Adrenal gland (tissue), 12 donors: ENCODE data around the gene CSNK1E. TPM values are rescaled to one million over a fixed set of nuclear protein-coding genes. Genes with fewer than 3 reads are reported as not detected.

ENCODE experiments used
- DNase-seq, 7 donors: peaks; one replicate each; pipeline ENCODE4 v3.0.0-alpha.2; 2019 to 2020
- H3K27ac ChIP-seq, 5 donors: fragments of 200-600 bp; sonication (generic) in 4 of 5; 1 replicate in 3 of 5; 2 replicates in 2 of 5; pipeline versions ENCODE4 v1.5.1 to v1.8.0; 2016 to 2020; ENCODE audit warnings: mild to moderate bottlenecking in 1 of 5
- H3K27me3 ChIP-seq: fragments of 200-600 bp; 2 replicates; pipeline ENCODE4 v1.8.0; 2021
- H3K36me3 ChIP-seq, 2 donors: fragments of 200-600 bp; replicated peaks in 1 of 2; 1 replicate in 1 of 2; 2 replicates in 1 of 2; pipeline versions ENCODE4 v1.5.1 to v1.8.0; 2018 to 2022
- H3K4me1 ChIP-seq, 2 donors: fragments of 200-600 bp; replicated peaks in 1 of 2; 1 replicate in 1 of 2; 2 replicates in 1 of 2; pipeline versions ENCODE4 v1.5.1 to v1.8.0; 2018 to 2021
- H3K4me3 ChIP-seq, 4 donors: fragments of 200-600 bp; sonication (generic) in 3 of 4; one replicate each; pipeline ENCODE4 v1.5.1; 2016 to 2018
- H3K9me3 ChIP-seq, 3 donors: fragments of 200-600 bp; sonication (generic) in 1 of 3; replicated peaks in 1 of 3; 1 replicate in 2 of 3; 2 replicates in 1 of 3; pipeline versions ENCODE4 v1.5.1 to v1.8.0; 2016 to 2021
- POLR2A ChIP-seq, 2 donors: fragments of 450-650 bp; IDR thresholded peaks; one replicate each; pipeline ENCODE4 v1.6.1; 2017; ENCODE audit warnings: antibody characterized with exemption in 2 of 2, mild to moderate bottlenecking in 2 of 2, moderate library complexity in 1 of 2
- WGBS, 4 donors: extraction: QIAGEN DNeasy Blood & Tissue Kit in 2 of 4; methylation state at CpG; one replicate each; pipeline versions ENCODE4 v1.1.5 to v1.1.7; 2013 to 2017; 5-methylcytosine and 5-hydroxymethylcytosine counted together
- intact Hi-C, 2 donors: fragments of 100-400 bp; cut with DNase I; formaldehyde crosslinking; loops; one replicate each; pipeline versions ENCODE4 v1.14.1 to v1.15.0; 2022 to 2023
- polyA plus RNA-seq, 3 donors: library from polyadenylated mRNA; stranded (reverse); fragments of 200-250 nt in 2 of 3; fragments of 350-450 nt in 1 of 3; fragmentation: Illumina TruSeq in 1 of 3; extraction: RNeasy Lipid Tissue Mini Kit (QIAGEN cat#74804) in 1 of 3; gene quantifications; one replicate each; pipeline ENCODE4 v1.2.3, GENCODE V29; 2013 to 2014
- total RNA-seq, 9 donors: library from RNA; depleted of rRNA in 4 of 9; stranded (reverse); fragments of >200 nt in 4 of 9; fragments of 120-200 nt in 1 of 9; fragmentation: NEBNext Ultra II Directional in 1 of 9; extraction: Animal tissue kit (Norgen Biotek cat#: 25700) in 1 of 9; gene quantifications; one replicate each; pipeline versions ENCODE4 v1.1.0 to v1.2.4, GENCODE V29; 2013 to 2023
- TF ChIP-seq, protein P1 (sequence below), 6 experiments: fragments of 450-650 bp in 4 of 6; fragments of 200-600 bp in 2 of 6; sonication (generic) in 1 of 6; IDR thresholded peaks; 1 replicate in 5 of 6; 2 replicates in 1 of 6; pipeline versions ENCODE4 v1.5.1 to v1.8.0; 2016 to 2021; ENCODE audit warnings: antibody characterized with exemption in 6 of 6, mild to moderate bottlenecking in 2 of 6, moderate library complexity in 1 of 6
- donor health status: healthy with polysubstance abuse.
- donor health status: Bipolar disorder and iron deficiency.
- donor health status: DM: yes; HTN: yes; CAD: no.
- donor health status: DM: no; HTN: no; CAD: no.
- donor health status: DM: no; HTN: no; CAD: no.
- donor health status: DM: yes; HTN: yes; CAD: no.

The CSNK1E gene
- total and polyA plus RNA-seq, 12 donors: 28.4 to 142 (median 73.7) TPM

DNA sequence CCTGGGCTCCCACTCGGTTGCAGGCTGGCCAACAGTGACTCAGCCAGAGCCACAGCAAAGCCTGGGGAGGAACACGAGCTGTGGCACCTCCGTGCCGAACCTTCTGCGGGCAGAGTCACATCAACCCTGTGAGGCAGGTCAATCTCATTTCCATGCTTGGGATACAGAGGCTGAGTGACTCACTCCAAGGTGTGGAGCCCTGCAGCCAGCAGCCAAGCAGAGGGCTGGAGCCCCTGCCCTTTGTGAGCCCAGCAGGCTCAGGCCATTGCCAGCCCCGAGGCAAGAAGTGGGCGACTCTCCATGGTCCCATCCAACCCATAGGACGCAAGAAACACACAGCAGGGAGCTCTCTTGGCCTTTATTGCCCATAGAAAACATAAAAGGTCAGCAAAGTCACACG, 21.4 kb downstream of the CSNK1E start:
- DNase-seq: no peak
- Histone ChIP-seq H3K4me3 (no peak overlapping the region), H3K9me3 (no peaks in the 10 kb centered on the region), H3K27me3 (no peaks in the 10 kb centered on the region), H3K27ac (peak overlapping the region in 2 of 5 donors; percentile 65 to 69), H3K36me3 (peaks cover 0 to 86% of the 10 kb centered on the region in 2 donors), H3K4me1 (peaks cover 0 to 9% of the 10 kb centered on the region in 2 donors)
- WGBS, 4 donors: 63 to 86% (median 80%) methylated on average over 2 to 9 of the region's 9 CpGs
- intact Hi-C loops: no loop called here
- TF ChIP-seq POLR2A (IDR thresholded peaks at IDR 0.05): no peak
- TF ChIP-seq, protein P1, sequence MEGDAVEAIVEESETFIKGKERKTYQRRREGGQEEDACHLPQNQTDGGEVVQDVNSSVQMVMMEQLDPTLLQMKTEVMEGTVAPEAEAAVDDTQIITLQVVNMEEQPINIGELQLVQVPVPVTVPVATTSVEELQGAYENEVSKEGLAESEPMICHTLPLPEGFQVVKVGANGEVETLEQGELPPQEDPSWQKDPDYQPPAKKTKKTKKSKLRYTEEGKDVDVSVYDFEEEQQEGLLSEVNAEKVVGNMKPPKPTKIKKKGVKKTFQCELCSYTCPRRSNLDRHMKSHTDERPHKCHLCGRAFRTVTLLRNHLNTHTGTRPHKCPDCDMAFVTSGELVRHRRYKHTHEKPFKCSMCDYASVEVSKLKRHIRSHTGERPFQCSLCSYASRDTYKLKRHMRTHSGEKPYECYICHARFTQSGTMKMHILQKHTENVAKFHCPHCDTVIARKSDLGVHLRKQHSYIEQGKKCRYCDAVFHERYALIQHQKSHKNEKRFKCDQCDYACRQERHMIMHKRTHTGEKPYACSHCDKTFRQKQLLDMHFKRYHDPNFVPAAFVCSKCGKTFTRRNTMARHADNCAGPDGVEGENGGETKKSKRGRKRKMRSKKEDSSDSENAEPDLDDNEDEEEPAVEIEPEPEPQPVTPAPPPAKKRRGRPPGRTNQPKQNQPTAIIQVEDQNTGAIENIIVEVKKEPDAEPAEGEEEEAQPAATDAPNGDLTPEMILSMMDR (IDR thresholded peaks at IDR 0.05): no peak

DNA sequence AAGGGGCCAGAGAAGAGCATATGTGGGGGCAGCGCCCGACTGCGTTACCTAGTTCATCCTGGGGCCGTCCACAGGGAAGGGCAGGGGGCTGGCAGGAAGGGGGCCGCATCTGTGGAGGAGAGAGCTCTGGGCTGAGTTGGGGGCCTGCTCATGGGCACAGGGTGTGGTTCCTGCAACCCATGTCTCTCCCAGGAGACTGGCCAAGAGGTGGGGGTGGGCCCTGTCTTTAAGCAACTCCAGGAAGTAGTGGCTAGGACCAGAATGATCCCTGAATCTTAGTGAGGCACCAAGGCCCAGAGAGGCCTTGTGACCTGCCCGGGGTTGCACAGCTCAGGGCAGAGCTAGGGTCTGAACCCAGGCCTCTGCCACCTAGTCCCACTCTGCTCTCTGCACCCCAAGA, 21.9 kb downstream of the CSNK1E start:
- no peaks in the 10 kb centered on the region for H3K9me3 ChIP-seq
- H3K27ac ChIP-seq: peak overlapping the region in 2 of 5 donors; percentile 65 to 69
- H3K4me1 ChIP-seq: peaks cover 0 to 9% of the 10 kb centered on the region in 2 donors
- H3K36me3 ChIP-seq: peaks cover 0 to 81% of the 10 kb centered on the region in 2 donors
- no peak overlapping the region for H3K4me3 ChIP-seq
- no peak for TF ChIP-seq POLR2A (IDR thresholded peaks at IDR 0.05)
- TF ChIP-seq, protein P1 (IDR thresholded peaks at IDR 0.05): no peak
- no peaks in the 10 kb centered on the region for H3K27me3 ChIP-seq
- intact Hi-C loops: no loop called here
- 90 to 100% (median 95%) methylated on average over 1 to 6 of the region's 6 CpGs for WGBS, 4 donors
- DNase-seq: no peak

DNA sequence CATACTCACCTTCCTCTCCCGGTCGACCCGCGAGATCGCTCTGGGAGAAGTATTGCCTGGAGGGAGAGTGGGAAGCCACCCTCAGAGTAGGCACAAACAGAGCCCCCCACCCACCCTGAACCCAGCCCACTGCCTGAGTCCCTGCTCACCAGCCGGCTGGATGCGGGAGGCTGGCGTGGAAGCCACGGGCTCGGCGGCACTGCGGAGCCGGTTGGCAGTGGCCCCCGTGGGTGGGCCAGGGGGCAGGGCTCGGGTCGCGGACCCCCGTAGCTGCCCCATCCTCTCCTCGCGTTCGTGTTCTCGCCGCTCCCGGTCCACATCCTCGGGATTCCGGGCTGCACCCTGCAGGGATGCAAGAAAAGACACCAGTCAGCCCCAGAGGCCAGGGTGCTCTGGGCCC, 23.0 kb downstream of the CSNK1E start:
- no peak for TF ChIP-seq POLR2A (IDR thresholded peaks at IDR 0.05)
- TF ChIP-seq, protein P1 (IDR thresholded peaks at IDR 0.05): no peak
- peaks cover 0 to 69% of the 10 kb centered on the region in 2 donors for H3K36me3 ChIP-seq
- H3K4me1 ChIP-seq: peaks cover 0 to 9% of the 10 kb centered on the region in 2 donors
- WGBS, 4 donors: 86 to 95% (median 94%) methylated on average over 10 to 26 of the region's 26 CpGs
- no peaks in the 10 kb centered on the region for H3K9me3 ChIP-seq
- H3K27me3 ChIP-seq: no peaks in the 10 kb centered on the region
- H3K27ac ChIP-seq: peak overlapping the region in 2 of 5 donors; percentile 52 to 80
- no peak for DNase-seq
- intact Hi-C loops: no loop called here
- H3K4me3 ChIP-seq: no peak overlapping the region

DNA sequence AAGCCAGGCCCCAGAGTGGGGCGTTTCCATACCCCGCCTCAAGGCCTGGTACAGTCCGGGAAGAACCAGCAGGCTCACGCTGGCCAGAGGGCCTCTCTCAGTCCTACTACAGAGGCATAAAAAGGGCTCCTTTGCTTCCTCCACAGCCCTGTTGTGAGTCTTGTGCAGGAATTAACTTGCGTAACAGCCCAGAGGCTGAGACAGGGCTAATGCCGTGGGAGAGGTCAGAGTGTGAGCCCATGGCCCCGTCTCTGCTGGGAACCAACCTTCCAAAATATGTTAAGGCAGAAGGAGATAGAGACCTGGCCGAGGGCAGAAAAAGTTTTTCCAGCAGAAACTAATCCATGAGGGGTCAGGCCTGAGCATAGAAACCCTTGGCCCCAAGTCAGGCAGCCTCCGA, 24.5 kb downstream of the CSNK1E start:
- DNase-seq: no peak
- peaks cover 0 to 9% of the 10 kb centered on the region in 2 donors for H3K4me1 ChIP-seq
- intact Hi-C loops: no loop called here
- H3K4me3 ChIP-seq: no peak overlapping the region
- 64 to 78% (median 74%) methylated on average over 9 of the region's 9 CpGs for WGBS, 4 donors
- TF ChIP-seq, protein P1 (IDR thresholded peaks at IDR 0.05): no peak
- no peak for TF ChIP-seq POLR2A (IDR thresholded peaks at IDR 0.05)
- no peaks in the 10 kb centered on the region for H3K9me3 ChIP-seq
- H3K27ac ChIP-seq: peak overlapping the region in 2 of 5 donors; percentile 52 to 80
- peaks cover 0 to 54% of the 10 kb centered on the region in 2 donors for H3K36me3 ChIP-seq
- H3K27me3 ChIP-seq: no peaks in the 10 kb centered on the region
